ENCODE data around the gene CDH13. TPM values are rescaled to one million over a fixed set of nuclear protein-coding genes. Genes with fewer than 3 reads are reported as not detected.

CDH13 gene
- total and polyA plus RNA-seq, 10 of the 15 experiments (the other 5 are each of a cell fraction or from before 2014, with no cell fraction given), result under 0.01 to 0.05 TPM; not detected in 8

GRCh38 chr16:83747936-83748335 lies 1121.2 kb downstream of the CDH13 start:
- ChIA-PET CTCF (no interaction called here), SMC1A (ENCODE audit: uncharacterized antibody, unreplicated experiment) (no interaction called here), POLR2A (no interaction called here), RAD21 (ENCODE audit: unreplicated experiment) (no interaction called here)
- 44% methylated on average over 3 of the region's 3 CpGs for WGBS (ENCODE audit: insufficient coverage, insufficient replicate concordance, low lambda C conversion rate, missing lambda C conversion rate)
- DNase-seq (ENCODE audit: low read depth, low spot score) (no peak), ATAC-seq (no peak), FAIRE-seq (no peak)
- Histone ChIP-seq H3K27ac (ENCODE audit: control insufficient read depth, insufficient read depth) (no peak overlapping the region), H3K9ac (ENCODE audit: control insufficient read depth, insufficient read depth, low read length) (no peak overlapping the region), H3K9me3 (replicated peaks; ENCODE audit: control insufficient read depth, insufficient read depth, low read length) (no peaks in the 10 kb centered on the region), H3K4me1 (ENCODE audit: control insufficient read depth, insufficient read depth, low read length) (no peaks in the 10 kb centered on the region), H3K79me2 (ENCODE audit: control insufficient read depth, insufficient read depth, low read length) (no peaks in the 10 kb centered on the region), H3K27me3 (replicated peaks in 1 of 2; ENCODE audit: control insufficient read depth in 2 of 2, insufficient read depth in 2 of 2, low read length in 1 of 2) (no peaks in the 10 kb centered on the region), H2AFZ (ENCODE audit: control insufficient read depth, low read depth, low read length) (no peak overlapping the region), H3K4me3 (no peak overlapping the region), H3K4me2 (ENCODE audit: control insufficient read depth, insufficient read depth) (no peak overlapping the region), H3K36me3 (ENCODE audit: control insufficient read depth in 2 of 2, insufficient read depth in 2 of 2, low read length in 1 of 2) (no peaks in the 10 kb centered on the region), H4K20me1 (ENCODE audit: control insufficient read depth, insufficient read depth) (no peaks in the 10 kb centered on the region)
- in situ Hi-C loops (cut with MboI) (no loop called here), intact Hi-C loops (cut with micrococcal nuclease; ENCODE audit: unreplicated experiment) (no loop called here)
- BruUV-seq (replicated peaks), result no TSS peak
- no peak for TF ChIP-seq BMI1 (IDR thresholded peaks at IDR 0.05; ENCODE audit: borderline replicate concordance)

GRCh38 chr16:83755391-83755790 lies 1128.6 kb downstream of the CDH13 start:
- ChIA-PET CTCF (no interaction called here), SMC1A (ENCODE audit: uncharacterized antibody, unreplicated experiment) (no interaction called here), POLR2A (no interaction called here), RAD21 (ENCODE audit: unreplicated experiment) (no interaction called here)
- Histone ChIP-seq H3K4me2 (ENCODE audit: control insufficient read depth, insufficient read depth) (no peak overlapping the region), H2AFZ (ENCODE audit: control insufficient read depth, low read depth, low read length) (no peak overlapping the region), H3K9me3 (replicated peaks; ENCODE audit: control insufficient read depth, insufficient read depth, low read length) (no peaks in the 10 kb centered on the region), H4K20me1 (ENCODE audit: control insufficient read depth, insufficient read depth) (no peaks in the 10 kb centered on the region), H3K27me3 (replicated peaks in 1 of 2; ENCODE audit: control insufficient read depth in 2 of 2, insufficient read depth in 2 of 2, low read length in 1 of 2) (no peaks in the 10 kb centered on the region), H3K4me3 (no peak overlapping the region), H3K9ac (ENCODE audit: control insufficient read depth, insufficient read depth, low read length) (no peak overlapping the region), H3K27ac (ENCODE audit: control insufficient read depth, insufficient read depth) (no peak overlapping the region), H3K79me2 (ENCODE audit: control insufficient read depth, insufficient read depth, low read length) (no peaks in the 10 kb centered on the region), H3K4me1 (ENCODE audit: control insufficient read depth, insufficient read depth, low read length) (no peaks in the 10 kb centered on the region), H3K36me3 (ENCODE audit: control insufficient read depth in 2 of 2, insufficient read depth in 2 of 2, low read length in 1 of 2) (no peaks in the 10 kb centered on the region)
- FAIRE-seq, result no peak
- ATAC-seq, result no peak
- intact Hi-C loops (cut with micrococcal nuclease; ENCODE audit: unreplicated experiment) (no loop called here), in situ Hi-C loops (cut with MboI) (no loop called here)
- BruUV-seq (replicated peaks), result no TSS peak
- DNase-seq (ENCODE audit: low read depth, low spot score), result no peak
- TF ChIP-seq RCOR1 (conservative IDR thresholded peaks at IDR 0.05; ENCODE audit: low read depth, low read length) (no peak), DPF2 (IDR thresholded peaks at IDR 0.05) (no peak), ATF3 (IDR thresholded peaks at IDR 0.05; ENCODE audit: borderline replicate concordance, extremely low read depth, low read depth, low read length) (no peak), RAD51 (IDR thresholded peaks at IDR 0.05) (no peak), E2F4 (IDR thresholded peaks at IDR 0.05; ENCODE audit: low read depth, low read length) (no peak), CHD1 (IDR thresholded peaks at IDR 0.05; ENCODE audit: low read depth, low read length) (no peak), CHD2 (IDR thresholded peaks at IDR 0.05; ENCODE audit: borderline replicate concordance, low read depth, low read length) (no peak), CBX3 (IDR thresholded peaks at IDR 0.05; ENCODE audit: borderline replicate concordance, low read depth) (no peak), ZNF592 (IDR thresholded peaks at IDR 0.05) (no peak), IKZF1 (conservative IDR thresholded peaks at IDR 0.05) (no peak)
